Common myeloid progenitor, CD34-positive (primary cell): ENCODE results near the gene MAN1C1.

ENCODE experiments used
- CTCF ChIA-PET: fragments of 350-600 bp; sonication (Branson Sonifier 250); formaldehyde crosslinking; loops from one replicate; lab custom pipeline; 2021; ENCODE audit warnings: antibody characterized with exemption; lab: Charles Lee
- POLR2A ChIA-PET: fragments of 350-600 bp; sonication (Branson Sonifier 250); formaldehyde crosslinking; loops from one replicate; lab custom pipeline; 2021; ENCODE audit warnings: antibody characterized with exemption; lab: Charles Lee
- DNase-seq, 3 donors: peaks; one replicate each; pipeline versions ENCODE4 v3.0.0 to v3.0.0-alpha.2; 2013
- H3K27ac ChIP-seq, 2 experiments: 1 replicate in 1 of 2; 2 replicates in 1 of 2; pipeline ENCODE4 v1.7.0; 2013; ENCODE audit warnings: inconsistent platforms in 2 of 2, low read length in 2 of 2, mild to moderate bottlenecking in 2 of 2, low read depth in 1 of 2, moderate library complexity in 1 of 2; ENCODE audit not compliant: severe bottlenecking in 2 of 2, insufficient read depth in 1 of 2, poor library complexity in 1 of 2
- H3K27me3 ChIP-seq, 5 experiments: replicated peaks in 2 of 5; 1 replicate in 3 of 5; 2 replicates in 2 of 5; pipeline versions ENCODE4 v1.6.1 to v1.7.0; 2013; ENCODE audit warnings: low read length in 4 of 5, mild to moderate bottlenecking in 2 of 5, moderate library complexity in 2 of 5, inconsistent platforms in 1 of 5; ENCODE audit not compliant: insufficient read depth in 5 of 5, control insufficient read depth in 4 of 5
- H3K36me3 ChIP-seq, 4 experiments: 1 replicate in 2 of 4; 2 replicates in 2 of 4; pipeline versions ENCODE4 v1.6.1 to v1.7.0; 2013; ENCODE audit warnings: low read length in 3 of 4, control low read depth in 1 of 4, mild to moderate bottlenecking in 1 of 4; ENCODE audit not compliant: control insufficient read depth in 4 of 4, insufficient read depth in 4 of 4
- H3K4me1 ChIP-seq, 4 experiments: 1 replicate in 3 of 4; 2 replicates in 1 of 4; pipeline versions ENCODE4 v1.6.1 to v1.7.1; 2013; ENCODE audit warnings: low read length in 3 of 4, mild to moderate bottlenecking in 3 of 4, control low read depth in 1 of 4, inconsistent platforms in 1 of 4, moderate library complexity in 1 of 4; ENCODE audit not compliant: control insufficient read depth in 4 of 4, insufficient read depth in 4 of 4; ENCODE audit errors: control extremely low read depth in 1 of 4
- H3K4me3 ChIP-seq, 7 experiments: 1 replicate in 4 of 7; 2 replicates in 3 of 7; pipeline versions ENCODE4 v1.5.1 to v1.7.0; 2013; ENCODE audit warnings: mild to moderate bottlenecking in 7 of 7, low read length in 6 of 7, moderate library complexity in 6 of 7, inconsistent platforms in 2 of 7, low read depth in 2 of 7, control low read depth in 1 of 7; ENCODE audit not compliant: insufficient read depth in 4 of 7, control insufficient read depth in 1 of 7; ENCODE audit errors: extremely low read depth in 1 of 7
- H3K9me3 ChIP-seq, 5 experiments: 1 replicate in 4 of 5; 2 replicates in 1 of 5; pipeline versions ENCODE4 v1.6.1 to v1.7.1; 2013; ENCODE audit warnings: low read length in 4 of 5, mild to moderate bottlenecking in 2 of 5, inconsistent platforms in 1 of 5, low read depth in 1 of 5, moderate library complexity in 1 of 5; ENCODE audit not compliant: control insufficient read depth in 4 of 5, insufficient read depth in 2 of 5; ENCODE audit errors: control extremely low read depth in 1 of 5
- WGBS: methylation state at CpG from one replicate; pipeline ENCODE4 v1.1.5; 2013; ENCODE audit not compliant: insufficient coverage; 5-methylcytosine and 5-hydroxymethylcytosine counted together

The MAN1C1 gene

GRCh38 chr1:25673962-25674806 is 57.6 kb downstream of the MAN1C1 start:
- H3K4me3 ChIP-seq = no peak overlapping the region
- ChIA-PET CTCF (no interaction called here), POLR2A (no interaction called here)
- H3K36me3 ChIP-seq = no peaks in the 10 kb centered on the region
- H3K9me3 ChIP-seq = peaks cover 0 to 6% (median 0%) of the 10 kb centered on the region in 5 experiments
- WGBS = 98% methylated on average over 4 of the region's 8 CpGs
- DNase-seq = no peak
- no peak overlapping the region for H3K27ac ChIP-seq
- peaks cover 0 to 17% (median 5%) of the 10 kb centered on the region in 4 experiments for H3K4me1 ChIP-seq
- H3K27me3 ChIP-seq = no peaks in the 10 kb centered on the region

GRCh38 chr1:25674807-25675084 is 58.2 kb downstream of the MAN1C1 start:
- Histone ChIP-seq H3K36me3 (no peaks in the 10 kb centered on the region), H3K9me3 (peaks cover 0 to 6% (median 0%) of the 10 kb centered on the region in 5 experiments), H3K4me1 (peaks cover 0 to 19% (median 5%) of the 10 kb centered on the region in 4 experiments), H3K27me3 (no peaks in the 10 kb centered on the region), H3K27ac (no peak overlapping the region), H3K4me3 (no peak overlapping the region)
- POLR2A ChIA-PET = interaction anchor here (0.6 kb wide), 1 partner anchor 18 kb away, joined by 5 read pairs; no protein-coding TSS in a partner anchor
- WGBS = 94% methylated on average over 2 of the region's 3 CpGs
- CTCF ChIA-PET = no interaction called here
- DNase-seq = no peak

- peaks cover 0 to 19% (median 5%) of the 10 kb centered on the region in 4 experiments for H3K4me1 ChIP-seq
- CTCF ChIA-PET = interaction anchor here (0.7 to 1.8 kb wide), 5 partner anchors 9 to 33 kb away, joined by 3 to 6 read pairs (median 3); no protein-coding TSS in a partner anchor
- POLR2A ChIA-PET = no interaction called here
- H3K27me3 ChIP-seq = no peaks in the 10 kb centered on the region
- H3K4me3 ChIP-seq = no peak overlapping the region
- H3K27ac ChIP-seq = no peak overlapping the region
- no peaks in the 10 kb centered on the region for H3K36me3 ChIP-seq
- no peak for DNase-seq
- peaks cover 0 to 6% (median 0%) of the 10 kb centered on the region in 5 experiments for H3K9me3 ChIP-seq
- WGBS = 91% methylated on average over 5 of the region's 11 CpGs
Measured at GRCh38 chr1:25675729-25676476, 59.3 kb downstream of the MAN1C1 start.

- Histone ChIP-seq H3K27me3 (no peaks in the 10 kb centered on the region), H3K36me3 (no peaks in the 10 kb centered on the region), H3K4me3 (no peak overlapping the region), H3K4me1 (peaks cover 0 to 19% (median 5%) of the 10 kb centered on the region in 4 experiments), H3K27ac (no peak overlapping the region), H3K9me3 (peaks cover 0 to 6% (median 0%) of the 10 kb centered on the region in 5 experiments)
- no CpG with 5 or more reads among the region's 3 CpGs for WGBS
- ChIA-PET CTCF (interaction anchor here (0.7 to 1.8 kb wide), 4 partner anchors 9 to 34 kb away, joined by 3 to 6 read pairs (median 4); no protein-coding TSS in a partner anchor), POLR2A (no interaction called here)
- no peak for DNase-seq
Measured at GRCh38 chr1:25676488-25676887, 59.9 kb downstream of the MAN1C1 start.

DNA sequence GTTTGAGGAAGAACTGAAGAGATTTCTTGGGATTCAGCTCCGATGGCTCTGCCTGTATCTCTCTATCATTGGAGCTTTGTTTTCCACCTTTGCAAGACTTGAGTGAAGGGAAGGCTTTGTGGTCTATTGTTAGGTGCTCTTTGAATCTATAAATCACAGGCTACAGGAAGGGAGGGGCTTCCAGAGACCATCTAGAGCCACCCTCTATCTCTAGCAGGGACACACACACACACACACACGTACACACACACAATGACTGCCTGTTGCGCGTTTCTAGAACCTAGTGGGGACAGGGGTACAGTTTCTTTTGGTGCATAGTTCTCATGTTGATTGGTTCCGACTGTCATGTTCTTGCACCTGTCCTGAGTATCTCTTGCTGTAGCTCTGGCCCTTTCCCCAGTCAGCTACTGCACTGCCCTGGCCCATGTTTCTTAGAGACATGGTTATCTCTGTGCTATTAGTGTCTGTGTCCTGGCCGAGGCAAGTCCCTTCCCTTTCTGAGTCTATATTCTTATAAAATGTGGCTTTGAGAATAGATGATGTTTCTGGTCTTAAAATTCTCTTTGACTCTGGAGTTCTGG is 60.7 kb downstream of the MAN1C1 start:
- CTCF ChIA-PET = interaction anchor here (1.1 to 1.8 kb wide), 4 partner anchors 10 to 152 kb away, joined by 3 to 6 read pairs (median 5); no protein-coding TSS in a partner anchor
- H3K27ac ChIP-seq = no peak overlapping the region
- peaks cover 0 to 19% (median 5%) of the 10 kb centered on the region in 4 experiments for H3K4me1 ChIP-seq
- POLR2A ChIA-PET = no interaction called here
- no peaks in the 10 kb centered on the region for H3K36me3 ChIP-seq
- WGBS = 86% methylated on average over 6 of the region's 6 CpGs
- H3K9me3 ChIP-seq = peaks cover 0 to 1% (median 0%) of the 10 kb centered on the region in 5 experiments
- no peak overlapping the region for H3K4me3 ChIP-seq
- H3K27me3 ChIP-seq = no peaks in the 10 kb centered on the region
- no peak for DNase-seq

GRCh38 chr1:25679171-25679570 is 62.6 kb downstream of the MAN1C1 start:
- Histone ChIP-seq H3K27me3 (no peaks in the 10 kb centered on the region), H3K36me3 (no peaks in the 10 kb centered on the region), H3K4me1 (peaks cover 0 to 19% (median 5%) of the 10 kb centered on the region in 4 experiments), H3K4me3 (no peak overlapping the region), H3K27ac (no peak overlapping the region), H3K9me3 (no peaks in the 10 kb centered on the region)
- CTCF ChIA-PET = interaction anchor here (1.0 to 1.6 kb wide), 5 partner anchors 10 to 60 kb away, joined by 3 to 4 read pairs (median 4); no protein-coding TSS in a partner anchor
- no peak for DNase-seq
- POLR2A ChIA-PET = no interaction called here
- 0% methylated on average over 1 of the region's 2 CpGs for WGBS
